Ishikawa (cell line): ENCODE results near the gene PDE7B.

Experiments used
- CEBPB ChIP-seq: IDR thresholded peaks from 2 replicates; pipeline ENCODE4 v1.6.1; 2012
- CREB1 ChIP-seq: IDR thresholded peaks from 2 replicates; pipeline ENCODE4 v1.6.1; 2012; ENCODE audit warnings: low read depth
- EGR1 ChIP-seq: IDR thresholded peaks from 2 replicates; pipeline ENCODE4 v1.6.1; 2012
- EP300 ChIP-seq: IDR thresholded peaks from 2 replicates; pipeline ENCODE4 v1.6.1; 2012; ENCODE audit warnings: borderline replicate concordance
- FOXM1 ChIP-seq: IDR thresholded peaks from 2 replicates; pipeline ENCODE4 v1.6.1; 2012; ENCODE audit warnings: low read depth, borderline replicate concordance
- MAX ChIP-seq: IDR thresholded peaks from 2 replicates; pipeline ENCODE4 v1.6.1; 2012
- NFIC ChIP-seq: IDR thresholded peaks from 2 replicates; pipeline ENCODE4 v1.6.1; 2012
- RAD21 ChIP-seq: IDR thresholded peaks from 2 replicates; pipeline ENCODE4 v1.6.1; 2012; ENCODE audit warnings: low read depth
- REST ChIP-seq: IDR thresholded peaks from 2 replicates; pipeline ENCODE4 v1.6.1; 2012; ENCODE audit warnings: low read depth, mild to moderate bottlenecking
- TAF1 ChIP-seq: IDR thresholded peaks from 2 replicates; pipeline ENCODE4 v1.6.1; 2012; ENCODE audit warnings: low read depth, mild to moderate bottlenecking
- TCF12 ChIP-seq: IDR thresholded peaks from 2 replicates; pipeline ENCODE4 v1.6.1; 2012; ENCODE audit warnings: low read depth
- TEAD4 ChIP-seq: IDR thresholded peaks from 2 replicates; pipeline ENCODE4 v1.6.1; 2012
- YY1 ChIP-seq: IDR thresholded peaks from 2 replicates; pipeline ENCODE4 v1.6.1; 2012; ENCODE audit warnings: low read depth
- ZBTB7A ChIP-seq: IDR thresholded peaks from 2 replicates; pipeline ENCODE4 v1.6.1; 2012; ENCODE audit warnings: low read depth
- TF ChIP-seq, protein P1 (sequence below): IDR thresholded peaks from 2 replicates; pipeline ENCODE4 v1.6.1; 2012

PDE7B gene

GRCh38 chr6:135837735-135838449 is 13.6 kb upstream of the PDE7B start:
- TF ChIP-seq MAX (no peak), TEAD4 (no peak), TCF12 (no peak), NFIC (no peak), CEBPB (no peak), RAD21 (no peak), REST (no peak), CREB1 (no peak), EP300 (no peak), TAF1 (no peak), FOXM1 (no peak), ZBTB7A (no peak), YY1 (no peak), EGR1 (no peak)
- TF ChIP-seq, protein P1, sequence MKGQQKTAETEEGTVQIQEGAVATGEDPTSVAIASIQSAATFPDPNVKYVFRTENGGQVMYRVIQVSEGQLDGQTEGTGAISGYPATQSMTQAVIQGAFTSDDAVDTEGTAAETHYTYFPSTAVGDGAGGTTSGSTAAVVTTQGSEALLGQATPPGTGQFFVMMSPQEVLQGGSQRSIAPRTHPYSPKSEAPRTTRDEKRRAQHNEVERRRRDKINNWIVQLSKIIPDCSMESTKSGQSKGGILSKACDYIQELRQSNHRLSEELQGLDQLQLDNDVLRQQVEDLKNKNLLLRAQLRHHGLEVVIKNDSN = no peak

- TF ChIP-seq CEBPB (no peak), EGR1 (no peak), CREB1 (no peak), REST (no peak), FOXM1 (no peak), MAX (no peak), TEAD4 (no peak), NFIC (no peak), YY1 (no peak), TCF12 (no peak)
- TF ChIP-seq, protein P1 = no peak
These were observed 12.4 kb upstream of the PDE7B start for GRCh38 chr6:135839121-135839520.

DNA sequence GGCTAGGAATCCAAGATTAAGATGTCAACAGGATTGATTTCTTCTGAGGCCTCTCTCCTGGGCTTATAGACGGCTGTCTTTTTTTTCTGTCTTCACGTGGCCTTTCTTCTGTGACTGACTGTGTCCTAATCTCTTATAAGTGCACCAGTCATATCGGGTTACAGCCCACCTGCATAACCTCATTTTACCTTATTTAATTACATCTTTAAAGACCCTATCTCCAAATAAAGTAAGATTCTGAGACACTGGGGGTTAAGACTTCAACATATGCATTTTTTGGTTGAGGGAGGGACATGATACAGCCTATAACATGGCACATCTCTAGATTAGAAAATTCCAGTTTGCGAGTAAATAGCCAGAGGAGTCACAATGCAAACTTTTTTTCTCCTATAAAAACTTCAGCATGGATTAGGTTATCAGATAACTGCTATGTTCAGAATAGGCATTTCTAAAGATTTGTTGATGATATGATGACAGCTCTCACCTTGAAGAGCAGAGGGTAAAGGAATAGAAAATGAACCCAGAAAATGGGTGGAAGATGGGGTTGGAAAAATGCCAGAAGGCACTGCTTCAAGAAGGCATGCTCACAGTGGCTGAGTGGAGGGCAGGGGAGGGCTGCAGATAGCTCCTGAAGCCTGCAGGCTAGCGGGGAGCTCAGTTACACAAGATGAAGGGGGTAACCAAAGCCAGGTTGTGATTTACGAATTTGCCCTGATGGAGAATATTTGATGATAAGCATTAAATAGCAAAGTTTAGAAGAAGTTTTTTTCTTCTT is 8.7 kb upstream of the PDE7B start:
- TF ChIP-seq YY1 = no peak
- no peak for TF ChIP-seq RAD21
- TF ChIP-seq TEAD4 = no peak
- no peak for TF ChIP-seq CREB1
- TF ChIP-seq REST = no peak
- TF ChIP-seq EP300 = no peak
- no peak for TF ChIP-seq EGR1
- TF ChIP-seq, protein P1 = no peak
- no peak for TF ChIP-seq MAX

DNA sequence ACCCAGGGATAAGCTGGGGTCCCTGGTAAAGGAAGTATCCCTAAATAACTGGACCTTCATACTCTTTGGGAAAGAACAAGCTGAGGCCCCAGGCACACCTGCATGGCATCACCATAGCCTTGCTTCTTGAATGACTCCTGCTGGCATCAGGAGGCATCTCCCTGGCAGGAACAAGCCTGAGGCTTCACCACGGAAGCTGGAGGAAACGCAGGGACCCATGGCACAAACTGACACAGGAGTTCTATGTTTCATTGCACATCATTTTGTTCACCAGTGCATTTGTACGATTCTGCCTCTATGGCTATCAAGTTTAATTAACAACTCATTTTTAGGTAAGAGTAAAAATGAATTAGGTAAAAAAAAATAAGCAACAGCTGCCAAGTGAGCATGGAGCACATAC is 619 bp upstream of the PDE7B start:
- TF ChIP-seq, protein P1 = no peak
- no peak for TF ChIP-seq FOXM1
- TF ChIP-seq EP300 = no peak
- no peak for TF ChIP-seq CREB1
- no peak for TF ChIP-seq CEBPB
- TF ChIP-seq TAF1 = no peak
- no peak for TF ChIP-seq TCF12
- no peak for TF ChIP-seq YY1
